HG02610 (cell line): ENCODE data around the gene SUSD6.
"Not testable (repeated sequence)": the region's sequence is repeated elsewhere in the genome, so short reads cannot be mapped to it uniquely, and the experiment has no call there.

ENCODE experiments used
- ATAC-seq: cut with Tn5 transposase; IDR thresholded peaks from one replicate; pipeline ENCODE4 v1.9.1; 2021; ENCODE audit warnings: mild to moderate bottlenecking, moderate library complexity; ENCODE audit not compliant: unreplicated experiment

SUSD6 gene

GRCh38 chr14:69693145-69693544, 81.7 kb downstream of the SUSD6 start:
- ATAC-seq, result peak; percentile 61

- ATAC-seq, result peak; percentile 43
These were observed 82.7 kb downstream of the SUSD6 start for GRCh38 chr14:69693801-69694729.

GRCh38 chr14:69694730-69695281, 83.4 kb downstream of the SUSD6 start:
- peak; percentile 9 for ATAC-seq

GRCh38 chr14:69695322-69696203, 84.2 kb downstream of the SUSD6 start:
- ATAC-seq, result no peak

GRCh38 chr14:69696204-69696527, 84.8 kb downstream of the SUSD6 start:
- no peak for ATAC-seq

GRCh38 chr14:69696633-69697557, 85.5 kb downstream of the SUSD6 start:
- no peak for ATAC-seq

GRCh38 chr14:69698572-69698971, 87.2 kb downstream of the SUSD6 start:
- no peak for ATAC-seq

GRCh38 chr14:69699243-69699642, 87.8 kb downstream of the SUSD6 start:
- ATAC-seq, result not testable (repeated sequence)

- no peak for ATAC-seq
These were observed 88.4 kb downstream of the SUSD6 start for GRCh38 chr14:69699748-69700303.

- ATAC-seq, result no peak
These were observed 89.2 kb downstream of the SUSD6 start for GRCh38 chr14:69700575-69700974.

- no peak for ATAC-seq
These were observed 89.9 kb downstream of the SUSD6 start for GRCh38 chr14:69701291-69701690.

- peak; percentile 58 for ATAC-seq
These were observed 90.5 kb downstream of the SUSD6 start for GRCh38 chr14:69701857-69702256.

GRCh38 chr14:69703047-69704039, 91.9 kb downstream of the SUSD6 start:
- ATAC-seq, result no peak

- no peak for ATAC-seq
These were observed 92.9 kb downstream of the SUSD6 start for GRCh38 chr14:69704319-69704718.

GRCh38 chr14:69705706-69706105, 94.3 kb downstream of the SUSD6 start:
- no peak for ATAC-seq

GRCh38 chr14:69708049-69708448, 96.7 kb downstream of the SUSD6 start:
- ATAC-seq, result no peak

- ATAC-seq, result no peak
These were observed 97.5 kb downstream of the SUSD6 start for GRCh38 chr14:69708586-69709560.

- ATAC-seq, result no peak
These were observed 99.0 kb downstream of the SUSD6 start for GRCh38 chr14:69710378-69710777.
